GM10847 (cell line): ENCODE results near the gene IGFBP2.

Source experiments
- POLR2A ChIP-seq: IDR thresholded peaks from 2 replicates; pipeline ENCODE4 v1.6.1; 2011; ENCODE audit not compliant: insufficient read length; ENCODE audit errors: extremely low read depth

The IGFBP2 gene

GRCh38 chr2:216632952-216633615 is at the start of gene IGFBP2:
Gene IGFBP2 (plus strand): TSS chr2:216633420. CDS start chr2:216633524, 104 bp downstream.
- no peak for TF ChIP-seq POLR2A

- no peak for TF ChIP-seq POLR2A
Observed at GRCh38 chr2:216583606-216584005, 49.6 kb upstream of the IGFBP2 start.

- no peak for TF ChIP-seq POLR2A
Observed at GRCh38 chr2:216584112-216584511, 49.1 kb upstream of the IGFBP2 start.

- no peak for TF ChIP-seq POLR2A
Observed at GRCh38 chr2:216585441-216585840, 47.8 kb upstream of the IGFBP2 start.

GRCh38 chr2:216588861-216589710 is 44.1 kb upstream of the IGFBP2 start:
- TF ChIP-seq POLR2A = no peak

GRCh38 chr2:216589791-216590190 is 43.4 kb upstream of the IGFBP2 start:
- TF ChIP-seq POLR2A = no peak

GRCh38 chr2:216590780-216591179 is 42.4 kb upstream of the IGFBP2 start:
- TF ChIP-seq POLR2A = no peak

DNA sequence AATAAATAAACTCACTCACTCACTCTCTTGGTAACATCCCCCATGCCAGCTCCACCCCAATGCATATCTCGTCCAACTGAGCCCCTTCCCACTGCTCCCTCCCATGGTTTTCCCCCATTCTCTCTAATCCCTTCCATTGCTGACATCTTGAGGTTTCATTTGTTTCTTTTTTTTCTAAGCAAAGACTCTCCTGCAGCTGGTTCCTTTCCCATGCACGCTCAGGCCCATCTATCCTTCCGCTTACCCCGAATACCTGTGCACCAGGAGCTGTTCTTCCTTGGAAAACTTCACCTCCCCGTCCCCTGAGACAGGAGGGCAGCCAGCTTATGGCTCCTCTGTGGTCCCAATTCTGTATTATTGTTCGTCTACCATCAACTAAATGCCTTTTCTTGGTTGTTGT is 41.7 kb upstream of the IGFBP2 start:
- TF ChIP-seq POLR2A = no peak

DNA sequence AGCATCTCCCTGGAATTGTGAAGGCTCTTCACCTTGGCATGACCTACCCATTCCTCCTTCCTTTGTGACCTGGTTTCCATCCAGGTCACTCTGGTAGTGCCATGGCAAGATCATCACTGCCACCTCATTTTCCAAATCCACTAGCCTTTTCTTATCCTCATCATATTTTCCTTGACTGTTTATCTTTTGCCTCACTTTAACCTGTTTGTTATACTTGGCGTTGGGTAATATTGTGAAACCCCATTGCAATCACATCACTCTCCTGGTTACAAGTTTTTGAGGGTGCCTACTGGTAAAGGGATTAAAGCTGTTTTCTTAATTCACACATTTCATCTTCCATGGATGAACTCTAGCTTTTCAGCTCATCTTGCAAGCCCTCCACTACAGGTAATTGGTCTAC is 39.1 kb upstream of the IGFBP2 start:
- TF ChIP-seq POLR2A = no peak

DNA sequence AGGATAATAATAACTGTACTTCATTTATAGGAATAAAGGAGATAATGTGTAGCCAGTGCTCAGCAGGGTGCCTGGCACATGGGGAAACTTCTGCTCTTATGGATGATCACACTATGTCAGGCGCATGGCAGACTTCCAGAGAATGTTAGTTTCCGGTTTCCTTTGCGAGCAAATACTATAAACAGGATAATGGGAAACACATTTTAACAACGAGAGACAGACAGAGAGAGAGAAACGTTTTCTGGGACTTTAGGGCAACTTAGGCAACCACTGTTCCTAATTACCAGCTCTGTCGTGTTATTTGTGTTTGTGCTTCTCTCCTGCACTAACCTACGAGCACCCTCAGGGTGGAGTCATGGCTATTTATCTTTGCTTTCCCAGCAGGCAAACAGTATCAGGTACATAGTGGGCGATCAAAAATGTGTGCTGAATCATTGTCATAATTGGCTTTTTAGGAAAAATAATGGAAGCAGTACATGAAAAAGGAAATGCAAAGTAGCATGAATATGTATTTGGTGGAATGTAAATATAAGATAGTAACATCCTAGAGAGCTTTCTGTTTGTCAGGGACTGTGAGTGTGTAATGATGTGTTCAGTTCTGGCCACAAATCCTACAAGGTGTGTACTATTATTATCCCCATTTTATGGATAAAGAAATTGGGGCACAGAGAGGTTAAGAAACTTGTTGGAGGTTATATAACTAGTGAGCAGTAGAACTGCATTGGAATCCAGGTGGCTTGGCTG is 36.8 kb upstream of the IGFBP2 start:
- no peak for TF ChIP-seq POLR2A

DNA sequence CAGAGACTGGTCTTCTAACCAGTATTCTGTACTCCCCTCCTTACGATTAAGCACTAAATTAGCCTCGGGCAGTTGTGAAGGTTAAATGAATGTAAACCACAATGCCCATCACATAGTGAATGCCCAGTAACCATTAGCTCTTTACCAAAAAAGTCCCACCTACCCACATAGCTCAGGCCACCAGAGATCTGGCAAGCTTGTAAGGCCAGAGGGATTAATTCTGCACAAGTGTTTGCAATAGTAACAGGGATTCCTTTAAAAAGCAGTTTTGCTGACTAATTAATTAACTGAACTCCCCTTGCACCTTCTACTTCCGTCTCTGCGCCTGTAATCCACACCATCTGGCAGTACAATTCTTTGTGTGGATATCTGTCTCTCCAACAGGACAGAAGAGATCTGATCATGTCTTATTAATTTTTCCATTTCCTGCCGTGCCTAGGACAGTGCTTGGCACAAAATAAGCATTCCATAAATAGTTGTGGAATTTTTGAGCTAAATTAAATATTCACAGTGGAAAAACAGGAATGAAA is 36.2 kb upstream of the IGFBP2 start:
- TF ChIP-seq POLR2A = no peak

DNA sequence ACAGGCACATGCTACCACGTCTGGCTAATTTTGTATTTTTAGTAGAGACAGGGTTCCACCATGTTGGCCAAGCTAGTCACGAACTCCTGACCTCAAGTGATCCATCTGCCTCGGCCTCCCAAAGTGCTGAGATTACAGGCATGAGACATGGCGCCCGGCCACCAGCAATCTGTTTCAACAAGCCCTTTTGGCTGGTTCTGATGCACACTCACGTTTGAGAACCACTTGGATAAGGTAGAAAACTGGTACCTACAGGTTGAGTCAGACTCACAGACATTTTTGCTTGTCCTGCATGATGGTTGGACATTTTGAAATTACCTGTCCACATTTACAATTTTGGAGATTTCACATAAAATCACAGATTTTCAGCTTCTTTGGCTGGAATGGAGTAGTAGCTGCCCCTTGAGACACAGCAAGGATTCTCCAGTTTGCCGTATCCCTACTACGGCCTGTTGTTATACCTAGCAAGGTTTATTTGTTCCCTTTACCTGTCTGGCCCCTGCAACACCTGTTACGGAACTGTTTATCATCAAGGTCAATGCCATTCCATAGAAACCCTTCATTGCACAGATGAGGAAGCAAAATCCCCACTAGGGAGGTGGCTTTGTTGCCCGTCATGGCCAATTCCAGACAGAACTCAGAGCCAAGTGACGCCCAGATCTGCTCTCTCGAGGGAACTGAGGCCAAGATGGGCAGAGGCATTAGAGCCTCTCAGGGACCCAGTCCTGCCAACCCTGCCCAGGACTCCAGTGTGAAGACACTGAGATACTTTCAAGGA is 31.4 kb upstream of the IGFBP2 start:
- TF ChIP-seq POLR2A = no peak

DNA sequence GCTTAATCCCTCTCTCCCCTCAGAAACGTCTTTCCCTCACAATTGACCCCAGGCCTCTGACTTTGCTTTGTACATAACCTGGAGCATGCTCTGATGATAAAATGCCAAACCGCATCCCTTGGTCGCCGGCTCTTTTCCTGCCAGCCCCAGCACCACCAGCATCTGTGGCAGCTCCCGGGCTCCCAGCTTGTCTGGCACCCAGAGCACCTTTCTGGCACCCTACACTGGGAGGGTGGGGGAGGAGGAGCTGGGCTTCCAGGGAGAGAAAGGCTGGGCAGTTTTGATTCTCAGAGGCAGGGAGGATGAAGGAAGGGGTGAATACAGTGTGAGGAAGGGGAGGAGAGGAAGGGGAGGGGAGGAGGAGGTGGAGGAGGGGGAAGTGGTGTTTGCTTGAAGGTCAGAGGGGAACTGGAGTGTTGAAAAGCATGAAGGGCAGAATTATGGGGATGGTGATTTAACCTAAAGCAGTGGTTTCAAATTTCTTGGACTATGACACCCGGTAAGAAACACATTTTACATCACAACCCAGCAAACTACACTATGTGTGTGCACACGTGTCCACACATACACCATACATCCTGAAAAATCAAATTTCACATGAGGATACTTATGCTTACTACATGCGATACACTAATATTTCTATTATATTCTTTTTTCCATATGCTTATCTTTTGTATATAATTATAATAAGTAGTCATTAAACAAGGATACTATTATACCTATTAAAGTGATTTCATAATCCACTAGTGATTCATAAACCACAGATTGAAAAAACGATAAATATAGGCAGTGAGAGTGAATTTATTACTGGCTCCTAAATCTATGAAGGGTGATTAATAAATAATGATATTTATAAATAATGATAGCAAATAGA is 30.0 kb upstream of the IGFBP2 start:
- TF ChIP-seq POLR2A = no peak

GRCh38 chr2:216603884-216604245 is 29.4 kb upstream of the IGFBP2 start:
- TF ChIP-seq POLR2A = no peak
